ENCODE results near the gene PRKAA1. TPM values are rescaled to one million over a fixed set of nuclear protein-coding genes. Genes with fewer than 3 reads are reported as not detected.

The PRKAA1 gene
- total and polyA plus RNA-seq, 10 donors: 16.0 to 128 (median 85.2) TPM

GRCh38 chr5:40784916-40785315, 13.3 kb downstream of the PRKAA1 start:
- TF ChIP-seq CTCF (IDR thresholded peaks at IDR 0.05 in 8 of 11, conservative IDR thresholded peaks at IDR 0.05 in 3 of 11): no peak
- TF ChIP-seq POLR2AphosphoS5 (IDR thresholded peaks at IDR 0.05): no peak
- TF ChIP-seq POLR2A (IDR thresholded peaks at IDR 0.05): no peak
- no peak for DNase-seq
- peaks cover 0 to 94% (median 36%) of the 10 kb centered on the region in 6 donors for H3K4me1 ChIP-seq
- 89 to 96% (median 94%) methylated on average over 1 of the region's 1 CpG for WGBS, 5 donors
- H3K9me3 ChIP-seq: peaks cover 0 to 14% (median 8%) of the 10 kb centered on the region in 8 donors
- H3K4me3 ChIP-seq: no peak overlapping the region
- no peaks in the 10 kb centered on the region for H3K27me3 ChIP-seq (replicated peaks in 1 of 7)
- H3K36me3 ChIP-seq: peaks cover 0 to 27% (median 6%) of the 10 kb centered on the region in 6 donors
- H3K27ac ChIP-seq: no peak overlapping the region
- intact Hi-C loops (cut with DNase I; ENCODE audit: low total_unique reads): no loop called here

- Histone ChIP-seq H3K36me3 (peaks cover 0 to 27% (median 4%) of the 10 kb centered on the region in 6 donors), H3K4me3 (no peak overlapping the region), H3K27me3 (replicated peaks in 1 of 7) (no peaks in the 10 kb centered on the region), H3K27ac (no peak overlapping the region), H3K4me1 (peaks cover 0 to 94% (median 33%) of the 10 kb centered on the region in 6 donors), H3K9me3 (peaks cover 0 to 14% (median 8%) of the 10 kb centered on the region in 8 donors)
- no peak for TF ChIP-seq POLR2A (IDR thresholded peaks at IDR 0.05)
- TF ChIP-seq CTCF (IDR thresholded peaks at IDR 0.05 in 8 of 11, conservative IDR thresholded peaks at IDR 0.05 in 3 of 11): no peak
- TF ChIP-seq POLR2AphosphoS5 (IDR thresholded peaks at IDR 0.05): no peak
- DNase-seq: no peak
- WGBS, 5 donors: 95 to 100% (median 96%) methylated on average over 1 of the region's 1 CpG
- intact Hi-C loops (cut with DNase I; ENCODE audit: low total_unique reads): no loop called here
These were observed 14.0 kb downstream of the PRKAA1 start for GRCh38 chr5:40784027-40784653.

DNA sequence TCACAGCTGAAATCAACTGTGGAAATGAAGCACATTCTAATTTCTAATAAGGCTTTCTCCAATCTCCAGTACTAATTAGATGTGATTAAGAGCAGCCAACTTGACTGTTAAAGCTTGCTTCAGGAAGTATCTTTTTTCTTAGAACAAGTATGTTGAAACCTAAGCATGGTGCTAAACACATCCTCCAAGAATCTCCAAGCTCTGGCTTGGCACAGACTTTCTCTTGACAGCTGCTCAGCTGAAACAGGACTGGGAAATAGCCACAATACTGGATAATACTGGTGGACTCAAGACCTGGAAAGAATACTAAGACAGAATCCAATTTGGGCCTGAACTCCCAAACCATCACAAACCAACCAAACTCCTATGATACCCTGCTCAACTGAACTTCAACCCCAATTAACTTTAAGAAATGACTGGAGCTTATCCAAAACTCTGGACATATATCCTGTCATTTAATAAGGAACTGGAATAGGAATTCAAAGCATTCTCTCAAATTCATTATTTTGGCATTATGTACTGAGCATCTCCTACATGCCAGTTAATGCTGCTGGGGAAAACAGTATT, 16.2 kb downstream of the PRKAA1 start:
- Histone ChIP-seq H3K27ac (peak overlapping the region in 1 of 8 donors; percentile 21), H3K36me3 (peaks cover 0 to 21% (median 4%) of the 10 kb centered on the region in 6 donors)
- no peak for TF ChIP-seq POLR2A (IDR thresholded peaks at IDR 0.05)
- TF ChIP-seq CTCF (IDR thresholded peaks at IDR 0.05 in 8 of 11, conservative IDR thresholded peaks at IDR 0.05 in 3 of 11): no peak
- TF ChIP-seq POLR2AphosphoS5 (IDR thresholded peaks at IDR 0.05): no peak

GRCh38 chr5:40780858-40781257, 17.3 kb downstream of the PRKAA1 start:
- H3K27ac ChIP-seq: peak overlapping the region in 2 of 8 donors; percentile 6 to 21
- no peak for DNase-seq
- no peaks in the 10 kb centered on the region for H3K27me3 ChIP-seq (replicated peaks in 1 of 7)
- peaks cover 0 to 29% (median 11%) of the 10 kb centered on the region in 6 donors for H3K36me3 ChIP-seq
- 62 to 91% (median 78%) methylated on average over 3 of the region's 3 CpGs for WGBS, 5 donors
- H3K9me3 ChIP-seq: no peaks in the 10 kb centered on the region
- H3K4me1 ChIP-seq: peaks cover 0 to 88% (median 40%) of the 10 kb centered on the region in 6 donors
- TF ChIP-seq CTCF (IDR thresholded peaks at IDR 0.05 in 8 of 11, conservative IDR thresholded peaks at IDR 0.05 in 3 of 11): no peak
- TF ChIP-seq POLR2A (IDR thresholded peaks at IDR 0.05): no peak
- no peak for TF ChIP-seq POLR2AphosphoS5 (IDR thresholded peaks at IDR 0.05)
- no peak overlapping the region for H3K4me3 ChIP-seq
- intact Hi-C loops (cut with DNase I; ENCODE audit: low total_unique reads): no loop called here

More for the DNA sequence above, 16.2 kb downstream of the PRKAA1 start:
- Histone ChIP-seq H3K4me3 (no peak overlapping the region), H3K27me3 (replicated peaks in 1 of 7) (no peaks in the 10 kb centered on the region), H3K9me3 (peaks cover 0 to 1% (median 0%) of the 10 kb centered on the region in 8 donors), H3K4me1 (peaks cover 0 to 87% (median 31%) of the 10 kb centered on the region in 6 donors)
- DNase-seq: no peak
- intact Hi-C loops (cut with DNase I; ENCODE audit: low total_unique reads): no loop called here
